Smooth muscle cell (in vitro differentiated cells): ENCODE data around the gene SSBP2. TPM values are rescaled to one million over a fixed set of nuclear protein-coding genes. Genes with fewer than 3 reads are reported as not detected.

Experiments used
- DNase-seq: peaks from one replicate; lab custom pipeline; 2025; ENCODE audit not compliant: unreplicated experiment; lab: John Stamatoyannopoulos, UW
- H2AFZ ChIP-seq: fragments of 200-600 bp; sonication (generic); 2 replicates; pipeline ENCODE4 v1.6.0; 2016; ENCODE audit warnings: antibody characterized with exemption, low read depth, mild to moderate bottlenecking
- H3F3A ChIP-seq: fragments of 200-600 bp; sonication (generic); 2 replicates; pipeline ENCODE4 v1.6.0; 2017; ENCODE audit warnings: antibody characterized with exemption, low read depth
- H3K27ac ChIP-seq: fragments of 200-600 bp; sonication (generic); 2 replicates; pipeline ENCODE4 v1.5.1; 2016; ENCODE audit warnings: low read depth, mild to moderate bottlenecking
- H3K27me3 ChIP-seq: fragments of 200-600 bp; sonication (generic); 2 replicates; pipeline ENCODE4 v1.6.1; 2016; ENCODE audit warnings: low read depth, mild to moderate bottlenecking
- H3K36me3 ChIP-seq: fragments of 200-600 bp; sonication (generic); 2 replicates; pipeline ENCODE4 v1.5.1; 2016; ENCODE audit warnings: low read depth
- H3K4me1 ChIP-seq: fragments of 200-600 bp; sonication (generic); 2 replicates; pipeline ENCODE4 v1.5.1; 2016; ENCODE audit warnings: low read depth
- H3K4me2 ChIP-seq: fragments of 200-600 bp; sonication (generic); 2 replicates; pipeline ENCODE4 v1.6.0; 2016; ENCODE audit warnings: mild to moderate bottlenecking
- H3K4me3 ChIP-seq: fragments of 200-600 bp; sonication (generic); 2 replicates; pipeline ENCODE4 v1.5.1; 2016; ENCODE audit warnings: mild to moderate bottlenecking
- H3K79me2 ChIP-seq: fragments of 200-600 bp; sonication (generic); 2 replicates; pipeline ENCODE4 v1.6.0; 2016; ENCODE audit warnings: low read depth, mild to moderate bottlenecking
- H3K9ac ChIP-seq: fragments of 200-600 bp; sonication (generic); 2 replicates; pipeline ENCODE4 v1.6.0; 2016; ENCODE audit warnings: low read depth
- H3K9me3 ChIP-seq: fragments of 200-600 bp; sonication (generic); replicated peaks from 2 replicates; pipeline ENCODE4 v1.5.1; 2016; ENCODE audit warnings: low read depth
- H4K20me1 ChIP-seq: fragments of 200-600 bp; sonication (generic); 2 replicates; pipeline ENCODE4 v1.6.0; 2016; ENCODE audit warnings: low read depth
- WGBS: methylation state at CpG from one replicate; pipeline ENCODE4 v1.1.7; 2016; ENCODE audit warnings: low lambda C conversion rate; 5-methylcytosine and 5-hydroxymethylcytosine counted together
- polyA plus RNA-seq: library from polyadenylated mRNA; unstranded; fragments of >200 nt; fragmentation: Nextera tagmentation; extraction: Ambion mirVana; gene quantifications from 2 replicates; pipeline ENCODE4 v1.2.1, GENCODE V29; 2016
- total RNA-seq: library from RNA; depleted of rRNA; stranded (reverse); fragments of >200 nt; gene quantifications from 2 replicates; pipeline ENCODE4 v1.2.3, GENCODE V29; 2014
- TF ChIP-seq, protein P1 (sequence below): fragments of 200-600 bp; sonication (generic); IDR thresholded peaks from 2 replicates; pipeline ENCODE4 v1.5.1; 2017; ENCODE audit warnings: borderline replicate concordance, mild to moderate bottlenecking, antibody characterized with exemption; ENCODE audit not compliant: insufficient read depth, poor library complexity, severe bottlenecking

Gene SSBP2
- total and polyA plus RNA-seq, 2 experiments from 2014 or later, result 44.0 to 48.0 TPM

DNA sequence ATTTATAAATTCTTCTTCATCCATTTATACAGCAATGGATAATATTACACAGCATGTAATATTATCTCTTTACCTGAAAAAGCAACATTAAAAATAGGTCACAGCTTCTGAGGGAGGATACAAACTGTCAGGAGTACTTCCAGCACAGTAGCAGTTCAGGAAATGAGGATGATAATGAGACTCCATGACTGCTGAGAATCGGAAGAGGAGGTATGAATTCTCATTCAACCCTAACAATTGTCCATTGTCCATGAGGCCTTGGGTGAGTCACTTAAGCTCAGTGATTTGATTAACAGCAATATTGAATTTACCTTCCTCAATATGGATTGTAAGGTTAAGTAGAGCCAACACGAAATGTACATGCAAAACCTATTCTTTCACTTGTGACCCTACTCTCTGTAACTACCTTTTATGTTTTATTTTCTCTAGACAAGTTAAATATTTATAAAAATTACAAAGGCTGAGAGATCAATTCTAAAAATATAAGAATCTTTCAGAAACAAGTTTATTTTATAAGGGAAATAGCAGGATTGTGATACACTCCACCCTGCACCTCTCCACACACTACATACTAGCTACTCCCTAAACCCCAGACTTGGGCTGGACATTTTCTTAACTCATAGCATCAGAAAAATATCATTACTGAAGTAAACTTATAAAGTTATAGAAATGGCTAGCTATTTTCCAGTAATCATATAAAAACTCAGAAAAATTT, 197.9 kb downstream of the SSBP2 start:
- no peak for DNase-seq
- no peak overlapping the region for H2AFZ ChIP-seq
- H3K4me2 ChIP-seq, result no peak overlapping the region
- H3K4me1 ChIP-seq, result peaks cover 3% of the 10 kb centered on the region
- H3F3A ChIP-seq, result no peaks in the 10 kb centered on the region
- no peak overlapping the region for H3K27ac ChIP-seq
- WGBS, result 80% methylated on average over 2 of the region's 2 CpGs
- no peaks in the 10 kb centered on the region for H3K27me3 ChIP-seq
- no peak overlapping the region for H3K9ac ChIP-seq
- no peak overlapping the region for H3K4me3 ChIP-seq
- TF ChIP-seq, protein P1, sequence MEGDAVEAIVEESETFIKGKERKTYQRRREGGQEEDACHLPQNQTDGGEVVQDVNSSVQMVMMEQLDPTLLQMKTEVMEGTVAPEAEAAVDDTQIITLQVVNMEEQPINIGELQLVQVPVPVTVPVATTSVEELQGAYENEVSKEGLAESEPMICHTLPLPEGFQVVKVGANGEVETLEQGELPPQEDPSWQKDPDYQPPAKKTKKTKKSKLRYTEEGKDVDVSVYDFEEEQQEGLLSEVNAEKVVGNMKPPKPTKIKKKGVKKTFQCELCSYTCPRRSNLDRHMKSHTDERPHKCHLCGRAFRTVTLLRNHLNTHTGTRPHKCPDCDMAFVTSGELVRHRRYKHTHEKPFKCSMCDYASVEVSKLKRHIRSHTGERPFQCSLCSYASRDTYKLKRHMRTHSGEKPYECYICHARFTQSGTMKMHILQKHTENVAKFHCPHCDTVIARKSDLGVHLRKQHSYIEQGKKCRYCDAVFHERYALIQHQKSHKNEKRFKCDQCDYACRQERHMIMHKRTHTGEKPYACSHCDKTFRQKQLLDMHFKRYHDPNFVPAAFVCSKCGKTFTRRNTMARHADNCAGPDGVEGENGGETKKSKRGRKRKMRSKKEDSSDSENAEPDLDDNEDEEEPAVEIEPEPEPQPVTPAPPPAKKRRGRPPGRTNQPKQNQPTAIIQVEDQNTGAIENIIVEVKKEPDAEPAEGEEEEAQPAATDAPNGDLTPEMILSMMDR, result no peak
- no peaks in the 10 kb centered on the region for H3K79me2 ChIP-seq
- H3K36me3 ChIP-seq, result no peaks in the 10 kb centered on the region
- H3K9me3 ChIP-seq, result no peaks in the 10 kb centered on the region
- no peaks in the 10 kb centered on the region for H4K20me1 ChIP-seq

DNA sequence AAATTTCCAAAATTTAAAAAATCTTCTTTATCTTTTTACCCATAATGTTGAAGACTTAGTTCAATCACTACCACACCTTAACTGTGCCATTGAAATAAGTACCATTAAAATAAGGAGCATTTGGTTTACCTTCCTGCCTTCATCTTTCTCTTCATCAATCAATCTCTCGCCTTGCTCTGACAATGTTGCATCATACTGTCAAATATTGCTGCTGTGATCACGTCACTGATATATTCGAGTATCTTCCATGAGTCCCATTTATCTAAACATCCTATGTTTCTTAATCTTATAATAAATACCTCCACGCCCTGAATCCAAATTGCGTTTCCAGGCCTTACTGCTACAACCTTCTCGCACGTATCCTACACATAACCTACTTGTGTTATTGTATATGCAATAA, 201.8 kb downstream of the SSBP2 start:
- Histone ChIP-seq H4K20me1 (no peaks in the 10 kb centered on the region), H3K4me3 (no peak overlapping the region), H3K4me2 (no peak overlapping the region), H3K27me3 (no peaks in the 10 kb centered on the region), H3F3A (no peaks in the 10 kb centered on the region), H3K4me1 (peaks cover 3% of the 10 kb centered on the region), H3K79me2 (no peaks in the 10 kb centered on the region), H3K9ac (no peak overlapping the region), H2AFZ (no peak overlapping the region), H3K36me3 (no peaks in the 10 kb centered on the region), H3K27ac (no peak overlapping the region), H3K9me3 (no peaks in the 10 kb centered on the region)
- WGBS, result 98% methylated on average over 7 of the region's 7 CpGs
- TF ChIP-seq, protein P1, result no peak
- DNase-seq, result no peak

DNA sequence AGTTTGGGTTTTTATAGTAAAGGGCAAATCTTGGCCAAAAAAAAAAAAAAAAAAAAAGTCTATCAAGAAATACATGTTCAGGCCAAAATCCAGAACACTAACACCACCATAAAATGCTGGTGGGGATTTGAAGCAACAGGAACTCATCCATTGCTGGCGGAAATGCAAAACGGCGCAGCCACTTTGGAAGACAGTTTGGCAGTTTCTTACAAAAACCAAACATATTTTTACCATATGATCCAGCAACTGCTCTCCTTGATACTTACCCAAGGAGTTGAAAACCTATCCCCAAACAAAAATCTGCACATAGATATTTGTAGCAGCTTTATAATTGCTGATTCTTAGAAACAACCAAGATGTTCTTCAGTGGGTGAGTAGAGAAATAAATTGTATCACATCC, 203.9 kb downstream of the SSBP2 start:
- WGBS, result over 99% methylated on average over 3 of the region's 3 CpGs
- DNase-seq, result no peak
- TF ChIP-seq, protein P1, result no peak
- Histone ChIP-seq H3F3A (no peaks in the 10 kb centered on the region), H3K9me3 (no peaks in the 10 kb centered on the region), H3K36me3 (no peaks in the 10 kb centered on the region), H3K79me2 (no peaks in the 10 kb centered on the region), H3K27ac (no peak overlapping the region), H3K9ac (no peak overlapping the region), H3K4me2 (no peak overlapping the region), H3K27me3 (no peaks in the 10 kb centered on the region), H3K4me3 (no peak overlapping the region), H2AFZ (no peak overlapping the region), H4K20me1 (no peaks in the 10 kb centered on the region), H3K4me1 (no peaks in the 10 kb centered on the region)

DNA sequence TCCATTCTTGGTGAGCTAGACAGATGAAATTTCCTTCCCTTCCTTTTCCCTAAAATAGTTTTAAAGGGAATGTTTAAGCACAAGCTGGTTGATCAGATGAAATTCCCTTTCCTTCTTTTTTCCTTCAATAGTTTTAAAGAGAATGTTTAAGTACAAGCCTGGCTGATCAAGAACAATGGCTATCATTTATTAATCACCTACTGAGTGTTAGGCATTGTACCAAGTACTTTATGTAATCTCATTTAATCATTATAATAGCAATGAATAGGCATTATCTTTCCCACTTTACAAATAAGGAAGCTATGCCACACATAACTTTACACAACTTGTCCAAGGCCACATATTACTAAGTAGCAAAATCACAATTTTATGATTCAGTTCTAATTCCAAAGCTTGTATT, 205.0 kb downstream of the SSBP2 start:
- Histone ChIP-seq H4K20me1 (no peaks in the 10 kb centered on the region), H3K27ac (no peak overlapping the region), H3K79me2 (no peaks in the 10 kb centered on the region), H3K4me2 (no peak overlapping the region), H3K9me3 (no peaks in the 10 kb centered on the region), H3K27me3 (no peaks in the 10 kb centered on the region), H2AFZ (no peak overlapping the region), H3K4me3 (no peak overlapping the region), H3K36me3 (no peaks in the 10 kb centered on the region), H3K4me1 (no peaks in the 10 kb centered on the region), H3K9ac (no peak overlapping the region), H3F3A (no peaks in the 10 kb centered on the region)
- DNase-seq, result no peak
- TF ChIP-seq, protein P1, result no peak
